SJSA1 (cell line): ENCODE measurements around the gene CEACAM4. TPM values are rescaled to one million over a fixed set of nuclear protein-coding genes. Genes with fewer than 3 reads are reported as not detected.

ENCODE experiments used
- total RNA-seq: library from RNA; depleted of rRNA; stranded (reverse); fragments of >200 nt; shearing (Covaris generic); gene quantifications from 2 replicates; pipeline ENCODE4 v1.2.3, GENCODE V29; 2014; rRNA removed

CEACAM4 gene
- total RNA-seq, 1 experiment from 2014 or later: not detected

Other genes with a start within 250 kb of the CEACAM4 start
- 24.4 and 33.6 TPM in 2 replicates for gene EXOSC5, start 229.7 kb downstream of the CEACAM4 start, total RNA-seq
- 14.1 and 25.5 TPM in 2 replicates for gene BCKDHA, start 229.3 kb downstream of the CEACAM4 start, total RNA-seq
- gene B3GNT8, start 199.7 kb downstream of the CEACAM4 start, total RNA-seq: not detected in 2 replicates
- 57.8 and 85.5 TPM in 2 replicates for gene DMAC2, start 187.2 kb downstream of the CEACAM4 start, total RNA-seq
- gene ERICH4, start 183.9 kb downstream of the CEACAM4 start, total RNA-seq: not detected in 2 replicates
- gene CEACAM21, start 50.9 kb downstream of the CEACAM4 start, total RNA-seq: not detected in 2 replicates
- not detected in 2 replicates for gene CEACAM7, start 61.2 kb upstream of the CEACAM4 start, total RNA-seq
- gene CEACAM5, start 81.6 kb upstream of the CEACAM4 start, total RNA-seq: not detected in 2 replicates
- not detected in 2 replicates for gene CEACAM6, start 128.5 kb upstream of the CEACAM4 start, total RNA-seq
- gene CEACAM3, start 169.5 kb upstream of the CEACAM4 start, total RNA-seq: not detected in 2 replicates
- gene LYPD4, start 217.6 kb upstream of the CEACAM4 start, total RNA-seq: not detected in 2 replicates
- gene DMRTC2, start 218.0 kb upstream of the CEACAM4 start, total RNA-seq: not detected in 2 replicates
- gene RPS19, start 233.2 kb upstream of the CEACAM4 start, total RNA-seq: 1,363 and 2,314 TPM in 2 replicates